B cell (primary cell): ENCODE data around the gene GNA14.

Source experiments
- CTCF ChIP-seq: fragments of 200-600 bp; IDR thresholded peaks from one replicate; pipeline ENCODE4 v1.8.0; 2022; ENCODE audit warnings: antibody characterized with exemption, mild to moderate bottlenecking
- EZH2 ChIP-seq: IDR thresholded peaks from 2 replicates; pipeline ENCODE4 v1.6.1; 2012; ENCODE audit warnings: borderline replicate concordance, low read depth, mild to moderate bottlenecking, moderate library complexity, low read length; ENCODE audit not compliant: insufficient read depth, poor library complexity, severe bottlenecking

GRCh38 chr9:77375956-77376532 is 272.1 kb downstream of the GNA14 start:
- TF ChIP-seq CTCF (no peak), EZH2 (no peak)
